DND-41 (cell line): ENCODE results near the gene NUDT8.
A peak's percentile ranks its signal among the peaks of the same experiment; 100 is the strongest.

Experiments used
- ATAC-seq: fragments of 200-7000 bp; cut with Tn5 transposase; 3 replicates; pipeline ENCODE4 v1.9.1; 2021; ENCODE audit warnings: low read depth; ENCODE audit not compliant: insufficient read depth
- DNase-seq: peaks from one replicate; pipeline ENCODE4 v3.0.0-alpha.2; 2020
- H2AFZ ChIP-seq: 2 replicates; pipeline ENCODE4 v1.6.0; 2012; ENCODE audit warnings: low read depth, low read length
- H3K27ac ChIP-seq: 2 replicates; pipeline ENCODE4 v1.5.1; 2012; ENCODE audit warnings: low read length, inconsistent platforms
- H3K27me3 ChIP-seq: fragments of 200-600 bp; sonication (generic); 2 replicates; pipeline ENCODE4 v1.6.0; 2012; ENCODE audit warnings: low read length, mild to moderate bottlenecking, inconsistent platforms; ENCODE audit not compliant: insufficient read depth, poor library complexity
- H3K36me3 ChIP-seq: 2 replicates; pipeline ENCODE4 v1.5.1; 2012; ENCODE audit warnings: low read length, inconsistent platforms; ENCODE audit not compliant: insufficient read depth
- H3K4me1 ChIP-seq: 2 replicates; pipeline ENCODE4 v1.5.1; 2012; ENCODE audit warnings: mild to moderate bottlenecking, low read length; ENCODE audit not compliant: insufficient read depth
- H3K4me2 ChIP-seq: 2 replicates; pipeline ENCODE4 v1.6.0; 2012; ENCODE audit warnings: mild to moderate bottlenecking, moderate library complexity, low read length, inconsistent platforms; ENCODE audit not compliant: insufficient read depth
- H3K4me3 ChIP-seq, 2 experiments: fragments of 200-600 bp in 1 of 2; shearing (Covaris generic) in 1 of 2; 2 replicates each; pipeline ENCODE4 v1.5.1; 2012 to 2016; ENCODE audit warnings: inconsistent platforms in 2 of 2, low read length in 2 of 2, mild to moderate bottlenecking in 2 of 2, low read depth in 1 of 2, moderate library complexity in 1 of 2
- H3K79me2 ChIP-seq: 2 replicates; pipeline ENCODE4 v1.6.0; 2012; ENCODE audit warnings: low read length, inconsistent platforms; ENCODE audit not compliant: insufficient read depth
- H3K9ac ChIP-seq: 2 replicates; pipeline ENCODE4 v1.6.0; 2012; ENCODE audit warnings: low read depth, mild to moderate bottlenecking, inconsistent platforms, low read length, moderate library complexity
- H3K9me3 ChIP-seq: 2 replicates; pipeline ENCODE4 v1.5.1; 2012; ENCODE audit warnings: low read length, moderate library complexity, mild to moderate bottlenecking, inconsistent platforms; ENCODE audit not compliant: insufficient read depth, severe bottlenecking
- H4K20me1 ChIP-seq: 2 replicates; pipeline ENCODE4 v1.6.0; 2012; ENCODE audit warnings: low read length; ENCODE audit not compliant: insufficient read depth
- EZH2 ChIP-seq: IDR thresholded peaks from 3 replicates; pipeline ENCODE4 v1.6.1; 2012; ENCODE audit warnings: borderline replicate concordance, low read depth, mild to moderate bottlenecking, moderate library complexity, low read length, inconsistent platforms; ENCODE audit not compliant: severe bottlenecking
- TF ChIP-seq, protein P1 (sequence below): IDR thresholded peaks from 2 replicates; pipeline ENCODE4 v1.5.1; 2012; ENCODE audit warnings: borderline replicate concordance, low read length, moderate library complexity, mild to moderate bottlenecking; ENCODE audit not compliant: poor library complexity, severe bottlenecking; ENCODE audit errors: extremely low read depth

NUDT8 gene

DNA sequence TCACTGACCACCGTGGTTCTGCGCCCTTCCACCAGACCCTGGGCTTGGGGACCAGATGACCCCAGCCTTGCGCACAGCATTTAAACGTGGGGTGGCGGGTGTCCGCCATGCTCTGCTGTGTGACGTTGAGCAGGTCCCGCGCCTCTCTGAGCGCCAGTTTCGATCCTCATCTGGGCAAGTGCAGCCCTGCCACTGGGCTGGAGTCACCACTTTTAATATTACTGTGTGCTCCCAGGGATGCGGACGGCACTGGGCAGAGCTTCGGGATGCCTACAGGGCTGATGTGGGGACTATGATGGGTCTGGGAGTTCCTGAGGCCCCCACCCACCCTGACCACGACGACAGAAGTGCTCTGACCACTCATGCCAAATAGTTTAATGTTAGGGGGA lies 1.2 kb upstream of the NUDT8 start:
- peaks cover 57% of the 10 kb centered on the region for H3K4me1 ChIP-seq
- H3K79me2 ChIP-seq, result peaks cover 25% of the 10 kb centered on the region
- H4K20me1 ChIP-seq, result no peaks in the 10 kb centered on the region
- peaks cover 25% of the 10 kb centered on the region for H3K36me3 ChIP-seq
- peak overlapping the region; percentile 97 for H3K27ac ChIP-seq
- peak overlapping the region; percentile 92 for H2AFZ ChIP-seq
- no peaks in the 10 kb centered on the region for H3K9me3 ChIP-seq
- H3K4me2 ChIP-seq, result peak overlapping the region; percentile 98
- DNase-seq (no peak), ATAC-seq (no peak)
- peak overlapping the region; percentile 90 for H3K9ac ChIP-seq
- H3K4me3 ChIP-seq, result peak overlapping the region; percentile 45 to 84
- TF ChIP-seq EZH2, result no peak
- TF ChIP-seq, protein P1, sequence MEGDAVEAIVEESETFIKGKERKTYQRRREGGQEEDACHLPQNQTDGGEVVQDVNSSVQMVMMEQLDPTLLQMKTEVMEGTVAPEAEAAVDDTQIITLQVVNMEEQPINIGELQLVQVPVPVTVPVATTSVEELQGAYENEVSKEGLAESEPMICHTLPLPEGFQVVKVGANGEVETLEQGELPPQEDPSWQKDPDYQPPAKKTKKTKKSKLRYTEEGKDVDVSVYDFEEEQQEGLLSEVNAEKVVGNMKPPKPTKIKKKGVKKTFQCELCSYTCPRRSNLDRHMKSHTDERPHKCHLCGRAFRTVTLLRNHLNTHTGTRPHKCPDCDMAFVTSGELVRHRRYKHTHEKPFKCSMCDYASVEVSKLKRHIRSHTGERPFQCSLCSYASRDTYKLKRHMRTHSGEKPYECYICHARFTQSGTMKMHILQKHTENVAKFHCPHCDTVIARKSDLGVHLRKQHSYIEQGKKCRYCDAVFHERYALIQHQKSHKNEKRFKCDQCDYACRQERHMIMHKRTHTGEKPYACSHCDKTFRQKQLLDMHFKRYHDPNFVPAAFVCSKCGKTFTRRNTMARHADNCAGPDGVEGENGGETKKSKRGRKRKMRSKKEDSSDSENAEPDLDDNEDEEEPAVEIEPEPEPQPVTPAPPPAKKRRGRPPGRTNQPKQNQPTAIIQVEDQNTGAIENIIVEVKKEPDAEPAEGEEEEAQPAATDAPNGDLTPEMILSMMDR, result no peak
- no peaks in the 10 kb centered on the region for H3K27me3 ChIP-seq

DNA sequence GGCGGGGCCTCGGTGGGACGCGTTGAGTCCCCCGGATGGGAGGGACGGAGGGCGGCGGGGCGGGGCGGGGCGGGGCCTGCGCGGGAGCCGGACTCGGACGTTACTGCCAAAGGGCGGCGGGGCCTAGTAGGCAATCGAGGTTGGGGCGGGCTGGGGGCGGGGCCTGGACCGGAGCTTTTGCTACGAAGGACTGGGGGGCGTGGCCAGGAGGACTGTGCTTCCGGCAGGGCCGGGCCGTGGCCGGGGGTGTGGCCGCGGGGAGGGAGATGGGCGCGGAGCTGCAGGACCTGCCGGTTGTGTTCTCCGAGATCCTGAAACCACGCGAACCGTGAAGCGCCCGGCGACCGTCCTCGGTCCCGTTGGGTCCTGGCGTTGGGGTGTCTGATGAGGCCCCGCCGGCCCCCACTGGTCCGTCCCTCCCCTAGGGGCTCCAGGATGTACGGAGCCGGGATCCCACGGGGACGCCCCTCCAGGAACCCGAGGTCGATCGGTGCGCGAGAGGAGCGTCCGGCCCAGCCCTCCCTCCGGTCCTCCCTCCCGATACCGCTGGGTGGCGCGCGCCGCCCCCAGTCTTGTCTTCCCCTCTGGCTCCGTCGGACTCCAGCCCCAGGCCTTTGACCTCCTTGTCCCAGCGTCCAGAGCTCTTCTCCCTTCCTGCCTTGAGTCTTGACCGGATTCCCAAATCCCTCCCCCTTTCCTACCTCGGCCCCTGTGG lies 648 bp upstream of the NUDT8 start:
- DNase-seq (peak; percentile 98), ATAC-seq (peak; percentile 66)
- H2AFZ ChIP-seq, result peak overlapping the region; percentile 92
- H3K4me2 ChIP-seq, result peak overlapping the region; percentile 98
- H3K9ac ChIP-seq, result peak overlapping the region; percentile 90
- H3K4me3 ChIP-seq, result peak overlapping the region; percentile 45 to 84
- H3K79me2 ChIP-seq, result peaks cover 25% of the 10 kb centered on the region
- H3K9me3 ChIP-seq, result no peaks in the 10 kb centered on the region
- no peaks in the 10 kb centered on the region for H4K20me1 ChIP-seq
- peaks cover 61% of the 10 kb centered on the region for H3K4me1 ChIP-seq
- H3K36me3 ChIP-seq, result peaks cover 25% of the 10 kb centered on the region
- no peak for TF ChIP-seq EZH2
- TF ChIP-seq, protein P1, result peak; percentile 88
- H3K27ac ChIP-seq, result peak overlapping the region; percentile 97
- H3K27me3 ChIP-seq, result no peaks in the 10 kb centered on the region

DNA sequence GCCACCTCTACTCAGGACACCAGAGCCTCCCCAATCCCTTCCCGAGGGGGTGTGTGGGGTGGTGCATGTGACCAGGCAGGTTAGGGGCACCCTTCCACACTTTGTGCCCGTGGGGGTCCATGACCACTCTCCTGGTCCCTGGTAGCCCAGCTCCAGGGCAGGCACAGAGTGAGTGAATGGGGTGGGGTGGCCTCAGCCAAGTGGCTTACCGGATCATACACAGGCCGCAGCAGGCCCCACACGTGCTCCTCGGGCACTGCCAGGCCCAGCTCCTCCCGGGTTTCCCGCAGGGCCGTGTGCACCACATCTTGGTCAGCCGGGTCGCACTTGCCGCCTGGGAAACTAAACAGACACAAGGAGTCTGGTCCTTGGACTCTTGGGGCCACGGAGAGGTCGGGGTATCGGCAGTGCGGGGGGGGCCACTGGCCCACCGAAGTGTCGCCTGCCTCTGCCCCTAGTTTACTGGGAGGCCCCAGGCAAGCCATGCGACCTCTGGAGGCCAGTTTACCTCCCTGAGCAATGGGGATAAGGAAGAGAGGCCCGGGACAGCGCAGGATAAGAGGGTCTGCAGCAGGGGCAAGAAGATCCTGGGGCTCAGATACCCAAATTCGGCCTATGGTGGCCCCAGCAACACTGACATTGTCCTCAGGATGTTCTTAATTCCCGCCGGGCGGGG lies 889 bp downstream of the NUDT8 start:
- H3K27me3 ChIP-seq, result no peaks in the 10 kb centered on the region
- peak overlapping the region; percentile 99 for H3K9ac ChIP-seq
- peak overlapping the region; percentile 97 for H3K27ac ChIP-seq
- H3K4me1 ChIP-seq, result peaks cover 72% of the 10 kb centered on the region
- no peaks in the 10 kb centered on the region for H4K20me1 ChIP-seq
- ATAC-seq (no peak), DNase-seq (no peak)
- peak overlapping the region; percentile 28 to 96; a peak in 3 of 4 replicates for H3K4me3 ChIP-seq
- no peak overlapping the region; the same call in 1 of the 2 replicates for H2AFZ ChIP-seq
- H3K9me3 ChIP-seq, result no peaks in the 10 kb centered on the region
- peaks cover 25% of the 10 kb centered on the region for H3K79me2 ChIP-seq
- peaks cover 25% of the 10 kb centered on the region for H3K36me3 ChIP-seq
- TF ChIP-seq, protein P1, result no peak
- TF ChIP-seq EZH2, result no peak
- peak overlapping the region; percentile 88 for H3K4me2 ChIP-seq
